Dedifferentiated amniotic fluid mesenchymal stem cell (primary cell): ENCODE data around the gene DIPK2B.
A peak's percentile ranks its signal among the peaks of the same experiment; 100 is the strongest.

Experiments used
- DNase-seq: peaks from one replicate; pipeline ENCODE4 v3.0.0-alpha.2; 2016; ENCODE audit errors: extremely low spot score

DIPK2B gene

DNA sequence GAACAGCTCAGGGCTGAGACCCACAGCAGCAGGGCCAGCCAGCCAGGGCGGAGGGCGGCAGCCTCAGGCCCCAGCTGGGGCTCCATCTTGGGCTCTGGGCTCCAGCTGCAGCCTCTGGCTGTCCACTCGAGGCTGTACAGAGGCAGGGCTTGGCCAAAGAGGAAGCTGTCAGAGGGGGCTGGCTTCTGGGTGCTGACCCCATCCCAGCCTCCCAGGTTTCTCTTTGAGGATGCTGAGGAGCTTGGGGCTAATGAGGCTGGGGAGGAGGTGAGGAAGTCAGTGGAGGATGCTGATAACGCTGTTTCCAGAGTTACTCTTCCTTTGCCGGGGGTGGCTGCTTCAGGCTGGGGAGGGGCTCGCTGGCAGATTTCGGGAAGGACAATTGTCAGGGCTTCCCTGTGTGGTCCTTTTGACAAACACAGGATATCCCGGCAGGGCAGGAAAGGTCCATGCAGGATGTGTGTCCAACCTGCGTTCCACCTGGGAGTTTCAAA, at the start of gene DIPK2B:
Gene DIPK2B, minus strand, starts transcription at position 136 of the 494 bp plus-strand sequence. Its CDS starts 50 bp downstream, at position 86.
- no peak for DNase-seq

- DNase-seq: no peak
Observed at GRCh38 chrX:45240301-45240700, 39.6 kb upstream of the DIPK2B start.

GRCh38 chrX:45238489-45238888, 37.8 kb upstream of the DIPK2B start:
- DNase-seq: no peak

- no peak for DNase-seq
Observed at GRCh38 chrX:45233531-45233930, 32.9 kb upstream of the DIPK2B start.

- no peak for DNase-seq
Observed at GRCh38 chrX:45232139-45232538, 31.5 kb upstream of the DIPK2B start.

DNA sequence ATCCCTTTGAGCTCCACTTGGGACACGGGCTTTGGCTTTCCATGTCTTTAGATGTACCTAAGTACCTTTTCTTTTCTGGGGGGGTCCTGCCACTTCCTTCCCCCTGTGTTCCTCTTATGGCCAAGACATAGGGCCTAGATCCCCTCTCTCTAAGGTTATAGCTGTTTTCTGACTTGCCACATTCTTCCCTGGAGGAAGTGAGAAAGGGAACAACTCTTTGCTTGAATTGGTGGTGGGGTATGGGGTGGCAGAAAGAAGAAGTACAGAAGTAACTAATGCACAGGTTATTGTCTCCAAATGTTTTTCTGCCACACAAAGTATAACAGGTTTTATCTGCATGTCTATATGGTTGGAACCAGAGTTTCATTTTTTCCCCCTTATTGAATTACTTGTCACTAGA, 29.7 kb upstream of the DIPK2B start:
- DNase-seq: no peak

GRCh38 chrX:45229348-45229747, 28.7 kb upstream of the DIPK2B start:
- no peak for DNase-seq

DNA sequence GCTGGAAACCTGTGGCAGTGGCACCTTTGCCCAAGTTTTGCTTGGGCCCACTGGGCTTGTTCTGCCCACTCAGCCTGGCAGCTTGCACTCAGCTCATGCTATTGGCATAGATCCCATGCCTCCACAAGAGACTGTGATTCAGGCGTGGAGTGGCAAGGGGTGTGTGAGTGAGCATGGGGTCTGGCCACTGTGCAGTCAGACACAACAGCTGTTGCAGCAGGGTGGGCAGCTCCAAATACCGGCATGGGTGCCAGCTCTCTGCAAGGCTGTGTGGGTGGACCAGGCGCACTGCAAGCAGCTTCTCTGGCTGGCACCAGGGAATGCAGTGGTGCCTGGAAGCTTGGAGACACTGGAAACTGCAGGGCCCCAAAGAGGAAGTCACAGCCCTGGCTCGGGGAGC, 27.4 kb upstream of the DIPK2B start:
- DNase-seq: no peak

DNA sequence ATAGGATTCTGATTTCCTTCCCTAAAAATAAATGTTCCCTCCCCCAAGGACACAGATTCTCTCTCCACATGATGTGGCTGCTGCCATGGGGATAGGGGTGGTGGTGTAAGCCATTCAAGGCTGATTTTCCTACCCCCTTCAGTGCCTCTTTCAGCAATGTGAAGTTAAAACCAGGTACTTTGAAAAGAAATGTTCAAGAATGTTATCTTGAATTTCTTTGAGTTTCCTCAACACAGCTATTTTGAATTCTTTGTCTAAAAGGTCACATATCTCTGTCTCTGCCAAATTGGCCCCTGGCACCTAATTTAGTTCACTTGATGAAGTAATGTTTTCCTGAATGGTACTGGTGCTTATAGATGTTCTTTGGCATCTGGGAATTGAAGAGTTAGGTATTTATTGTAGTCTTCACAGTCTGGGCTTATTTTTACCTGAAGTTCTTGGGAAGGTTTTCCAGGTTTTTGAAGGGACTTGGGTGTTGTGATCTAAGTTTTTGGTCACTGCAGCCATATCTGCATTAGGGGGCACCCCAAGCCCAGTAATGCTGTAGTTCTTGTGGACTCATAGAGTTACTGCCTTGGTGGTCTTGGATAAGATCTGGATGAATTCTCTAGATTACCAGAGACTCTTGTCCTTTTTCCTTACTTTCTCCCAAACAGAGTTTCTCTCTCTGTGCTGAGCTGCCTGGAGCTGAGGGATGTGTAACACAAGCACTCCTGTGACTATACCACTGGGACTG, 7.6 kb upstream of the DIPK2B start:
- DNase-seq: no peak

- no peak for DNase-seq
Observed at GRCh38 chrX:45202171-45202570, 1.5 kb upstream of the DIPK2B start.

GRCh38 chrX:45198706-45199105, 2.0 kb downstream of the DIPK2B start:
- no peak for DNase-seq

DNA sequence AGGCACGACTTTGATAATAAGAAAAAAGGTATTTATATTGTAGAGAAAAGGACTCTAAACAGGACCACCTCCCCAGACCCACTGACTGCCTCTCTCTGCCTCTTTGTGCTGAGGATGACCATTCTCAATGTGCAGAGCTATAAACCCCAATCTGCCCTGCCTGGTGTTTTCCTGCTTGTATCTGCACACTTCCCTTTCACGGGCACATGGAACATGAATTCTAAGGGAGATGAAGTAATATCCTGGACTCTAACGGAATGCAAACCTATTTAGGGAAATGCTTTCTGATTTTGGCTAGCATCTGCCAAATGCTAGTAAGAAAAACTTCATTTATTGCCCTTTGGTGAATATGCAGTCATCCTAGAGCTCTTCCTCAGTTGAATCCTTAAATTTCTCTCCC, 2.4 kb downstream of the DIPK2B start:
- no peak for DNase-seq

GRCh38 chrX:45196701-45197100, 4.0 kb downstream of the DIPK2B start:
- no peak for DNase-seq

DNA sequence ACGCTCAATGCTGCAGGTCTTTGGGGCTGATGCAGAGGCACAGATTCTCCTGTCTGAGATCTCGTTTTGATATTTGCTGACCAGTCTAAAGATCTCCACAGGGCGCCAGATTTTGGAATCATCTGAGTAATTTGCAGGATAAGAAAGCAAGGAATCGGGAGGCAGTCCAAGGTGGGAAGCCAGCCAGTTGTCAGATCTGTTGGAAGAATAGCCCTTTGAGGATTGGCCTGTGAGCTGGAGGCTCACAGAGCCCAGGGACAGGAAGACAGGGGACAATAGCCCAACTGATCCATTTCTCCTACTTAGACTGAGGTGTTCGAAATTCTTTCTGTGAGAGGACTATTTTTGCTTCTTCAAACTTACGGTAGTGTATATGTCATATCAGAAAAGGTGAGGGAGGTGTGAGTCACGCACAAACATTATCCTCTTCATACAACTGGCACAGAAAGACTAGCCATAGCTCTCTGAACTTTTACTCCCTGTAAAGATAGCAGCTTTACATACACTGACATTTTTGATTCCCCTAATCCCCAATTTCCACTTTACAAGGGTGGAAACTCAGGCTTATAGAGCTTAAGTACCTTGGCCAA, 8.8 kb downstream of the DIPK2B start:
- DNase-seq: no peak

DNA sequence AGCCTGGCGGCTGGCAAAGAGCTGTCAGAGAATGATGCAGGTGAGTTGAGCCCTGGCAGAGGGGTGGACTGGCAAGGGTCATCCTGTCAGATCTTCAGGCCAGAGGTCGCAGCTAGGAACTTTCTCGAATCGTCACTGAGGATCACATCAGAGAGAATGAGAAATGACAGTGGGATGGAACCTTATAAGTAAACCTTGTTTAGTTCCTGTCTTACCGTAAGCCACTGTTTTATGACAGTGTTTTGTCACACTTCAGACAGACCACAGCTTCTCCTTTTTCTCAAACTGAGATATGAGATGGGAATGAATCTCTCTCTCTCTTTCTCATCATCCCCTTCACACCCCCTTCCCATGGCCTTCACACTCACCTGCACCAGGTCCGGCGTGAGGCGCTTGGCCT, 9.3 kb downstream of the DIPK2B start:
- DNase-seq: no peak

GRCh38 chrX:45187731-45188130, 12.9 kb downstream of the DIPK2B start:
- no peak for DNase-seq

DNA sequence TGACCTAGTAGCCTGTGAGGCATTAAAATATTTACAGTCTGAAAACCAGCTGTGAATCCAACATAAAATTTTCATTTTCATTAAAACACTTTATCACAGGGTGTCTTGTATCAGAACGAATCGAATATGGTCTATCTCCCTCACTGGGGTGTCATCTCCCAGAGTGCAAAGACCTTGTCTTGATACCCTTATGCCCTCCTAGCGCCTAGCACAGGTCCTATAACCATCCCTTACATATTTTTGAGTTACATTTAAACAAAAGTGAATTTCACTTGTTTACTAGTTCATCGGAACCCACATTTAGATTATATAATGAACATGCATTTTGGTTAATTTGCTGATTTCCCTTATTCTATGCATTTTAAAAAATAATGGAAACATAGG, 14.0 kb downstream of the DIPK2B start:
- no peak for DNase-seq

GRCh38 chrX:45184211-45184610, 16.5 kb downstream of the DIPK2B start:
- no peak for DNase-seq

GRCh38 chrX:45172890-45173289, 27.8 kb downstream of the DIPK2B start:
- peak; percentile 15 for DNase-seq

DNA sequence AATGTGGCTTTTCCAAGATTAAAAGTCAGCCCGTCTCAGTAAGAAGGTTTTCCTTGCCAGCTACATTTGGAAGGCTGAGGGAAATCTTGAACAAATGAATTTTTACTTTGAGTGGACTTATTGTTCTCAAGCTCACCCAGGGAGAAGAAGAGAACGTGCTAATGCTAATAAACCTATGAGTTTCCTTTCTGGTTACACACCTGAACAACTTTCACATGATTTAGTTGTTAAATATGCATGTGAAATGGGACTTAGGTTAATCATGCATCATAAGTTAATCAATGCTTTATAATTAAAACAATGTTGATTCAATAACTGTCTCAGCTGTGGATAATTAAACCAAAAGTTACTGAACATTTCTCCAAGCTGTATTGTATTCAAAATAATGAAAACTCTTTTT, 33.9 kb downstream of the DIPK2B start:
- DNase-seq: no peak

DNA sequence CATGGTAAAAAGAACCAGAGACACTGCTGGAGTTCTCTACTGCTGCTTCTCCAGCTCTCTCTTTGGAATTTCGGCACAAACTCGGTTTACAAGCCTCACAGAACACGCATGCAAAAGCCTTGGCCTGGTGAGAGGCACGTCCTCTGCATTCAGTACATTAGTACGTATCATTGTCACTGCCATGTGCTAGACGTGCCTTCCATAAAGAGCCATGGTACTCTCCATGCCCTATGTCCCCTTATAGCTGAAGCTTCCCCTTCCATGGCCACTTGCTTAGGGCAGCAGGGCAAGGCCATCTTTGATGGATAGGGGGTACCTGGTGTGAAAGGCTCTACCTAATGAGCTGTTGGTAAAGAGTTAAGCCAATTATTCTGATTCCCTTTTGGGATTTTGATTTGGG, 35.0 kb downstream of the DIPK2B start:
- no peak for DNase-seq

GRCh38 chrX:45164995-45165394, 35.7 kb downstream of the DIPK2B start:
- DNase-seq: no peak

- no peak for DNase-seq
Observed at GRCh38 chrX:45164021-45164621, 36.6 kb downstream of the DIPK2B start.
